HG02852 (cell line): ENCODE results near the gene FAM50A.
A peak's percentile ranks its signal among the peaks of the same experiment; 100 is the strongest.

Source experiments
- ATAC-seq: cut with Tn5 transposase; IDR thresholded peaks from one replicate; pipeline ENCODE4 v1.9.1; 2021; ENCODE audit warnings: mild to moderate bottlenecking, moderate library complexity; ENCODE audit not compliant: unreplicated experiment

FAM50A gene

DNA sequence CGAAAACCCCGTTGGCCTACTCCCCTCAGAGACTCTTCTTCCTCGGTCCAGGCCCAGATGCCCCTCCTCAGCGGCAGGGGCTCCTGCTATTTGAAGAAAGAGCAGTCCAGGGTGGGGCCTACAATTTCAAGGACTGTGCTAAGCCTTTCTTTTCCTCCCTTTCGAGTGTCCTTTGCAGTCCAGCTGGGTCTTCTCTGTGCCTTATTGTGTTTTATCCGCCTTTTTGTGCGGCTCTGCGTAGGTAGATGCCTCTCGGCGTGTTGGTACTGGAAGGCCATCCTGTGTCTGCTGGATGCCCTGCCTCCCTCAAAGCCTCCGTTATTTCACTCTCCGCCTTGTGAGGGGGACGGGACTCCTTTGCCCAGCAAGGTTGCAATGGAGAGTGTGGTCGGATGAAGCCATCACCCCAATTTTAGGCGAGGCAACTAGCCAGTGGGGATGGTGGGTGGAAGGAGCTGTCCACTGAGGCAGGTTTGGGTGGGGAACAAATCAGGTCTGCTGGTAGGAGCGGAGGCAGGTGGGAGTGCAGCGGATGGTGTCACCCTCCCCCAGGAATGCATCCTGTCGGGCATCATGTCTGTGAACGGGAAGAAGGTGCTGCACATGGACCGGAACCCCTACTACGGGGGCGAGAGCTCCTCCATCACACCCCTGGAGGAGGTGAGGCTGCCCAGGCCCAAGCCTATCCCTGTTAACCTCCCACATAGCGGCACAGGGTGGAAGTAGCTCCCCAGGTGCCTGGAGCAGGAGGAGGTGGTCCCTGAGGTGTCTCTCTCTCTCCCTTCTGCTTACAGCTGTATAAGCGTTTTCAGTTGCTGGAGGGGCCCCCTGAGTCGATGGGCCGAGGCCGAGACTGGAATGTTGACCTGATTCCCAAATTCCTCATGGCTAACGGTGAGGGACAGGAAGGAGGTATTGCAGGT, 5.7 kb upstream of the FAM50A start:
- no peak for ATAC-seq

GRCh38 chrX:154439841-154440240, 4.1 kb upstream of the FAM50A start:
- ATAC-seq = no peak

DNA sequence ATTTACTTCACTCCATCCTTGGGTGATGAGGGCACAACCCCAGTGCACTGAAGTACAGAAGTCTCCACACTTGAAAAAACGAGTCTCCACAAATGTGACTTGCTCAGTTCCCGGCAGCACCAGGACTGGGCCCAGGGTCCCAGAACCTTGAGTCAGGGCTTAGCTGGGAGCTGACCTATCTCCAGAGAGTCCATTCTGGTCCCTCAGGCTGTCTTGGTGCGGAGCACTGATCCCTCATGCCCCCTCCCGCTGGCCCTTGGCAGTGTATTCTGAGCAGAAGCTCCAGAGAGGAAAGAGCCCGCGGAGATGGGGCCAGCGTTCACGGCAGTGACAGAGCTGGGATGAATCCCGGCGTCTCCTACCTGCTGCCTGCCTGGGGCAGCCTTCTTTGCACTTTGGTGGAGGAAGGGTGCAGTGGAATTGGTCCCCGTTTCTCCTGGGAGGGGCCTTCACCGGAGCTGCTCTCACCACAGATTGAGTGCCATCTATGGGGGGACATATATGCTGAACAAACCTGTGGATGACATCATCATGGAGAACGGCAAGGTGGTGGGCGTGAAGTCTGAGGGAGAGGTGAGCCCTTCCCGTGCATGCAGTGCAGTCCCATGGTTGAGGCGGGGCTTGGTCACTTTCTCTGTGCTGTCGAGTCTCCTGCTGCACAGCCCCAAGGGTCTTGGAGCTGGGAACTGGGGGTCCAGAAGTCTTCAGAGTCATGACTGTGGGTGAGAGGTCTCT, 3.2 kb upstream of the FAM50A start:
- ATAC-seq = no peak

GRCh38 chrX:154441564-154441963, 2.4 kb upstream of the FAM50A start:
- no peak for ATAC-seq

GRCh38 chrX:154441984-154442707, 1.8 kb upstream of the FAM50A start:
- ATAC-seq = no peak

DNA sequence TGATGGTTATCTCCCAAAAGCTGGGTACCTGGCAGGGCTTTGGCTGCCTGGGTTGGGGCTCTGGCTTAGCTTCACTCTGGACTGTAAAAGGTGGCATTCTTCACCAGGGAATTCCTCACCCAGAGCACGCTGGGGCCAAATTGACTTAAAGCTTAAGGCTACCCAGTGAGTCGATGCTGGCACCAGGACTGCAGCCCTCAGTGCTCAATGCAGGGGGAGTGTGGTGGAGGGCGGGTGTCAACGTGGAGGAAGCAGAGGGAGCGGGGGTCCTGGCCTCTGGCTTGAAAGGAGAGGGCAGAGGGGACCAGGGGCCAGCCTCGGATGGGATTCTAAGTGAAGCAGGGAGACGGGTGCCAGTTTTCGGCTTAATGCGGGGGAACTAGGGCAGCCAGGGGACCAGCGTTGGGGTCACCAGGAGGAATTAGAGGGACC, 446 bp upstream of the FAM50A start:
- ATAC-seq = no peak

GRCh38 chrX:154444755-154445246, 860 bp downstream of the FAM50A start:
- ATAC-seq = no peak

- no peak for ATAC-seq
Measured at GRCh38 chrX:154445776-154446175, 1.8 kb downstream of the FAM50A start.

DNA sequence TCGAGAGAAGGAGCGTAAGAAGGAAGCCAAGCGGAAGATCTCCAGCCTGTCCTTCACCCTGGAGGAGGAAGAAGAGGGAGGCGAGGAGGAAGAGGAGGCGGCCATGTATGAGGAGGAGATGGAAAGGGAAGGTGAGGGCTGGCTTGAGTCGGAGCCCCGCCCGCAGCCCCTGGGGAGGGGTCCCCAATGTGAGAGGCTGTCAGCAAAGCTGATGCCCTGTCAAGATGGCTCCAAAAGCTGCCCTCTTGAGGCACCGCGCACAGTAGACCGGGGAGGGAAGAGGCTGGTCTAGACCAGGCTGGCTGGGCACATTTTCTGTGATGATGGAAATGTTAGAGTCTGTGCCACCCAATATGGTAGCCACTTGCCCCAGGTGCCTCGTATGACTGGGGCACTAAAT, 2.5 kb downstream of the FAM50A start:
- no peak for ATAC-seq

DNA sequence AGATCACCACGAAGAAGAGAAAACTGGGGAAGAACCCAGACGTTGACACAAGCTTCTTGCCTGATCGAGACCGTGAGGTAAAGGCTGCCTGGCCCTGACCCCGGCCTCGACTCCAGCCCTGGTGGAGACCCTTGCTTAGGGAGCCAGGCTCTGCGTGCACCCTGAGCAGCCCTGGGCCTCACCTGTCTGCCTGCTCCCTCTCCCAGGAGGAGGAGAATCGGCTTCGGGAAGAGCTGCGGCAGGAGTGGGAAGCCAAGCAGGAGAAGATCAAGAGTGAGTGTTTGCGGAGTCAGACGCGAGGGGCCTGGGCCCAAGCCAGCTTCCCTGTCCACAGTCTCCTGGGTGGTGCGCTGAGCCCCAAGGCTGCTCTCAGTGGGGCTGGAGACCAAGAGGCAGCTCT, 4.5 kb downstream of the FAM50A start:
- ATAC-seq = no peak

DNA sequence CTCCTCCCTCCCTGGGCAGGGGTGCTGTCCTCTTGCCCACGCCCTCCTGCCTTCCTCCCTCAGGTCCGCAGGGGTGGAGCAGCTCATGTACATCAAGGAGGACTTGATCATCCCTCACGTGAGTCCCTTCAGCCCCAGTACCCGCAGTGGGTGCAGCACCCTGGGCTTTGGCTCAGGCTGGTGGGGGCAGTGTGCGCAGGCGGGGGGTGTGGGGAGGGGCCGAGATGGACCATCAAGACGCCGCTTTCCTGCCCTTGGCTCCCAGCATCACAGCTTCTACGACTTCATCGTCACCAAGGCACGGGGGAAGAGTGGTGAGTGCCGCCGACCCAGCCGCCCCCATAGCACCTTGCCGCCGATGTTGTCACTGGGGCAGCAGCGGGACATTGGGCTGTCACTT, 5.7 kb downstream of the FAM50A start:
- no peak for ATAC-seq

DNA sequence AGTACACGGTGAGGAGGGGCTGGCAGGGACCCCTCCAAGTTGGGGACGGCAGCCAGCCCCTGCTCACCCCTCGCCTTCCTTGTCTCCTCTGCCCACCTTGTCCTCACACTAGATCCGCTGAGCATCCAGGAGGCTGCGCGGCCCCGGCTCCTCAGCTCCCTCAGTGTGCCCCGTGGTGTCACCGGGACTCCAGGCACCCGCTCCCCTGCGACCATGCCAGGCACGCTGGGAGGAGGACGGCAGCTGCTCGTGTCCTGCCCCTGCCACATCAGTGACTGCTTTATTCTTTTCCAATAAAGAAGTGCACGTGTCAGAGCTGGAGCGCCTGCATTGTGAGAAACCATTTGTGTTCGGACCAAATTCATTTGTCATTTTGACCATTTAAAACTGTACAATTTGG, 6.4 kb downstream of the FAM50A start:
- ATAC-seq = no peak

DNA sequence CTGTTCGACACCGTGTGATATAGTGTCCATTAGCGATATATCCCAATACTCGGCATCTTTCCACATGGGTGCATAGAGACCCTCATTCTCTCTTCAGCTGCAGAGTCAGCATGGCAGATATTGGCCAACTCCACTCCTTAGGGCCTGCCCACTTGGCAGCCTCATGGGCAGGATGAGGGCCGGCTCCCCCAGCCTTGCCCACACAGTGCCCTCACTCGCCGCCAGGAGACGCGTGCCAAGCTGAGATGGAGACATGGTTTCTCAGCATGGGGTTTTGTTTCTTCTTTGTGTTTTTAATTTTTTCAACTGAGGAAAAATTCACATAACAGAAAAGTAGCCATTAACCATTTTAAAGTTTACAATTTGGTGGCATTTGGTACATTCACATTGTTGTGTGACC, 8.9 kb downstream of the FAM50A start:
- ATAC-seq = no peak

DNA sequence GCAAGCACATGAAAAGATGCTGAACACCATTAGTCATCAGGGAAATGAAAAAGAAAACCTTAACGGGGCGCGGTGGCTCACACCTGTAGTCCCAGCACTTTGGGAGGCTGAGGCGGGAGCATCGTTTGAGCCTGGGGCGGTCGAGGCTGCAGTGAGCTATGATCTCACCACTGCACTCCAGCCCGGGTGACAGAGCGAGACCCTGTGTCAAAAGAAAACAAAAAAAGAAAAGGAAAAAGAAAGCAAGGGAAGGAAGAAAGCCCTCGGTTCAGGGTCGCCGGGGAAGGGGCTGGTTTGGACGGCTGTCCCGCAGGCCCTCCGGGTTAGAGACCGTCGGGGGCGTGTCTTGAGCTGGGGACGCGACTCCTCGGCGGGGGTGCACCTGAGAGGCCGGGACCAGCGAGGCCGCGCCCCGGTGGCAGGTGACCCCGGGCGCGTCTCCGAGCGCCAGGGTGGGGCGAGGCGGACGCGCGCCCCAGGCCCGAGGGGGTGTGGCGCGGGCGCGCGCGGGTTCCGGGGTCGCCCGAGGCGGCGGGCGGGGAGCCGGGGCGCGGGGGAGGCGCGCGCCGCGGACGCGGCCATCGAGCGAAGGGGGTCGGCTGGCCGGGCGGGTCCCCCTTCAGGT, 13.7 kb downstream of the FAM50A start:
- ATAC-seq = peak; percentile 40

DNA sequence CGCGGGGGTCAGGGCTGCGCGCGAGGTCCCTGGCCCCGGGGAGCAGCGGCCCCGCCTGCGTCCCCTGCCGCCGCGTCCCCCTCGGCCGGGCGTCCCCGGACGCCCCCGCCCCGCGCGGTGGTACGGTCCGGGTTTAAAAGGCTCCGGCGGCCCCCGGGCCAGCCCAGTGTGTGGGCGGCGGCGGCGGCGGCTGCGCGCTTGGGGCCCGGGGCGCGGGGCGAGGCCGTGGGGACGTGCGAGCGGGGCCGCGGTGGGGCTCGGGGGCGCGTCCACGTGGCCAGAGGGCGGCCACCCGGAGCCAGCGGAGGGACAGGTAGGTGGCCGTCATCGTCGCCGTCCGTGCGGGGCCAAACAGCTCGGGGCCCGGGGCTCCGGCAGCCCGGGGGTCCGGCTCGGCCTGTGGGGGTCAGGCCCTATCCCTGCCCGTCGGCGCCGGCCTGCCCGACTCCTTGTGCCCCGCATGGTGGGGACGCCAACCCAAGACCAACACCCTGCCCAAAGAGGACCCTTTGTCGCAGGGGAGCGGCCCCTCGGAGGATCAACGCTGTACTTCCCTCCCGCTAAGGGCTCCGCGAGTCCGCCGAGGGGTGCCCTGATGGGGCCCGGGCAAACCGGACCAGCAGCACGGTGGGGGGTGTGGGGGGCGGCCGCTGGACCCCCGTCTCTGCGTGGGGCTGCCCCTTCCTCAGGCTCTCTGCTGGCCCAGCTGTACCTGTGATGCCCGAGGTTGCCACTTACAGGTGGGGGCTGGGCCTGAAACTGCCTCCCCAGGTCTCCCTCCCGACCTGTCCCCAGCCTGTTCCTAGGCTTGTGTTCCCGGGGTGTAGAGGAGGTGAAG, 14.4 kb downstream of the FAM50A start, which contains the start of gene PLXNA3:
PLXNA3 (plus strand) TSS at position 166 of the 838 bp plus-strand sequence. CDS start 1,903 bp downstream, outside the sequence.
- peak; percentile 60 for ATAC-seq

DNA sequence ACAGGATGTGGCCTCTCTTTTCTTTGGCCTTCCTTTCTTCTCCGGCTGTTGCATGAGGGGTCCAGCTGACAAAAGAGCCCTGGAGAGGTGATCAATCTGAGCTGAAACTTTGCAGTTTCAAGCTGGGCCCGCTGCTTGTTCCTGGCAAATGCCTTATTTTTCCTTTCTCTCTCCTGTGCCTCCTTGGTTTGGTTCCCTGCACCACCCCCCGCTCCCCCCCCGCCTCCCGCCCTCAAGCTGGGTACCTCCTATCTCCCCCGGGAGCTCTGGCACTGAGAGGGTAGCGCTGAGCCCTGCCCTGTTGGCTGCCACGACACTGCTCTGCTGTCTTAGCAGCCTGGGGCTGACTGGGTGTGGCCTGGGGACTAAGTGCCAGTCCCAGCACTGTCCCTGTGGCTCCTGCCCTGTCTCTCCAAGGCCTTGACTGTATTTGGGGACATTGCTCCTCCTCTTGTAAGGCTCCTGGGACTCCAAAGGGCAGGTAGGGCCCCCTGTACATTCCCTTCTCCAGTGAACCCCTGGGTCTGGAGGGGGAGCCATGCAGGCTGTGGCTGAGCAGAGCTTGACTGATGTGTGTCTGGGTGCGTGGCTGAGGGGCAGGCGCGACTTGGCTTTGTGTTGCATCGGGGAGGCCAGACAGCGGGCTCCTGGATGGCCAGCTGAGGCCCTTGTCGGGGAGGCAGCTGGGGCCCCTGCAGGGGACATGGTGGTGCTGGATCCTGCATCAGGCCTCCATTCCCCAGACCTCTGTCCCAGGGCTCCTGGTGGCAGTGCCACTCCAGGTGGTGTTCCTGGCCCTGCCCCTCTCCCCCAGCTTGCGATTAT, 15.2 kb downstream of the FAM50A start:
- ATAC-seq = no peak

- no peak for ATAC-seq
Measured at GRCh38 chrX:154459832-154460231, 15.9 kb downstream of the FAM50A start.

GRCh38 chrX:154460326-154460725, 16.4 kb downstream of the FAM50A start:
- no peak for ATAC-seq

DNA sequence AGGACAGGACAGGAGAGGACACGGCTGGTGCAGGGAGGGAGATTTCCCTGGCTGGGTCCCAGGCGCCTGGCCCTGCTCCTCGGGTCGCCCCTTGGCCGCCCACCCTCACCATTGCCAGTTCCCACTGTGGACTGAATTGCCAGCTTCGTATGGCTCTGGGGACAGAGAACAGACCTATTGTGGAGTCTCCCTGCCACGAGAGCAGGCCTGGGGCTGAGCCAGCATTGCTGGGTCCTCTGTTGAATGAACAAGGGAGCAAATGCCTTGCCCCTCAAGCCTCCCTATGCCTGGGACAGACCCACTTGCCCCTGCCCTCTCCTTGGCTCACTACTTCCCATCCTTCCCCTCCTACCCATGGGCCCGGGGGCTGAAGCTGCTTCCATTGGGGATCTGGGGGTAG, 18.5 kb downstream of the FAM50A start:
- ATAC-seq = no peak
